Amniotic epithelial cell (primary cell): ENCODE measurements around the gene DPP7.
A peak's percentile ranks its signal among the peaks of the same experiment; 100 is the strongest.
"Not testable (repeated sequence)": the region's sequence is repeated elsewhere in the genome, so short reads cannot be mapped to it uniquely, and the experiment has no call there.

Source experiments
- DNase-seq: peaks from one replicate; pipeline ENCODE4 v3.0.0-alpha.2; 2010; ENCODE audit warnings: low read depth

DPP7 gene

DNA sequence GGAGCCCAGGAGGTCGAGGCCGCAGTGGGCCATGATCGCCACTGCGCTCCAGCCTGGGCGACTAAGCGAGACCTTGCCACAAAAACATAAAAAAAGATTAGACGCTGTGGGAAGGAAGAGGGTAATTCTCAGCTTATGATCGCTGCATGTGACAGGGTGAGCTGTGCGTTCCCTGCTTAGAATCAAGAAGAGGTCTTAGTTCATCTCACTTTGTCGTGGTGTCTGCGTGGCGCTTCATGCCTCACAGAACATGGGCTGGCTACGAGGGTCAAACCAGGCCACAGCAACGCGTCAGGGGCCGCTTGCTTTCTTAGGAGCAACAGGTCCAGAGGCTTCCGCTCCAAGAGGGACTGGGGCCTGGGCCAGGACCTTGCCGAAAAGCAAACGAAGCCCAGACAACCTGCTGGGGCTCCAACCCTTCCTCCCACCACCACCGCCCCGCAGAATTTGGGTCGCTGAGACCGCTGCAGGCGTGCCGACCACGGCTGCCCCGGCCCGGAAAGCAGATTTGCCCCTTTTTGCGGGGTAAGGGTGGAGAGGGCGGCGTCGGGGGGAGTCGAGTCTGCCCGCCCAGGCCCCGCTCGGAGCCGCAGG lies 14.4 kb upstream of the DPP7 start:
- DNase-seq = no peak

DNA sequence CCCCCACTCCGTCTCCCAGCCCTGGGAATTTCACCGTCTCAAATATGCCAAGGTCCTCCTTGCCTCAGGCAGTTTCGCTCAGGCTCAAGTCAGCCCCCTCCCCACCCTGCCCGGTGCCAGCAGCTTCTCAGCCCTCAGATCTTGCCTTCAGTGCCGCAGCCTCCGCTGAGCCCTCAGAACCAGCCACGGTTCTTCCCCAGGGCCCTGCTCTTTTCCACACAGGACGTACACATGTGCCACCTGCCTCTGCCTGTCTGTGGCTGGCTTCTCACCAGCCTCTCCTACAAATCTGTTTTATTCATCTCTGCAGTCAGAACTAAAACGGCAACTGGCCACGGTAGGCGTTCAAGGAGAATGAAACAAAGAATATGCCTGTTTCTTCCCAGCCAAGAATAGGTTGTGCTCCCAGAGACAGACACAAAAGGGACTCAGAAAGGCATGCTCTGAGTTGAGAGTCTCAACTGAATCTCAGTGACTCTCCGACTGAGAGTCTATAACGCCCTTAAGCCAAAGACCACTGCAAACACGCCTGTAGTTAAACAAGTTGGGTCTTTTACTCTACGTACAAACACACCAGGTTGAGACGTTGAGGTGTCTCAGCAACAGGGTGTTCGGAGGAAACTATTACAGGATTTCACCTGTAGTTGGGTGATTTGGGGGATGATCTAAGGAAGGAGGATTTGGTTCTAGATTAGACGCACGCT lies 13.8 kb upstream of the DPP7 start:
- no peak for DNase-seq

DNA sequence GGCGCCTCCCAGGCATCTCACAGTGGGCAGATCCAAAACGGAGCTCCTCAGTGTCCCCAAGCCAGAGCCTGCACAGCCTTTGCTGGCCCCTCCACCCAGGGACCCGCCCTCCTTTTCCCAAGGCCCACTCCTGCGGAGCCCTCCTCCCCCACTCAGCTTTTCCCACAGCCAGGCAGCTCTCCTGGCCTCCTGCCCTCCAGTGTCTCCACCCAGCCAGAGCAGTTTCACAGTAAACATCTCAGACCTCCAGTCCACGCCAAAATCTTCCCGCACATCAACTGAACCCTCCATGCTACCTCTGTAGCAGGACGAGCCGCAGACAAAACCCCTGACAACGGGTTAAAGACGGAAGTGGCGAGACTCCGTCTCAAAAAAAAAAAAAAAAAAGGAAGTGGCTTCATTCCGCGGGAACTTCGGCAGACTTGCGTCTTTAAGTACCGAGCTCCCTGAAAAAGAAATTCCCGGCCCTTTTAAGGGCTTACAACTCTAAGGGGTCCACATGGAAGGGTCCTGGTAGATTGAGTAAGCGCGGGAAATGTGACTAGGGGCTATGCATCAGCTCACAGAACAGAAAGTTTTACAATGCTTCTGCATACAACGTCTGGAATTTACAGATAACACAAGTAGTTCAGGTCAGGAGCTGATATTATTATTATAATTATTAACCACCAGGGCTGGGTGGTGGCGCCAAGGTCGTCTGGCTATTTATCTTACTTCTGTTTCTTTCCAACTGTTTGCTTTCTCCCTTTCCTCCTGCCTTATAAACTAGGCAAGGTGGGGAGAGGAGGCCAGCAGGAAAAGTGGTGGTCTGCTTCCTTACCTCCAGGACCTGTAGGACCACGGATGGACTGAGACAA lies 13.0 kb upstream of the DPP7 start:
- peak; percentile 43 for DNase-seq

DNA sequence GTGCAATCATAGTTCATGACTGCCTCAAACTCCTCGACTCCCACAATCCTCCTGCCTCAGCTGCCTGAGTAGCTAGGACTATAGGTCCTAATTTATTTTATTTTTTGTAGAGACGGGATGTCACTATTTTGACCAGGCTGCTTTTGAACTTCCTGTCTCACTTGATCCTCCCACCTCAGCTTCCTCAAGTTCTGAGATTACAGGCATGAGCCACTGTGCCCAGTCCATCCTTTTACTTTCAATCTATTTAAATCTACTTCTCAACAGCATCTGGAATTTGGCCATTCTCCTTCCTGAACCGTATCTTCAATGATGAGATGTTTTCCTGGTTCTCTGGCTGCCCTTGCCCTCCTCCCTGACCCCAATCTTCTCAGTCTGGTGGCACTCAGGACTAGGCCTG lies 12.3 kb upstream of the DPP7 start:
- DNase-seq = no peak

DNA sequence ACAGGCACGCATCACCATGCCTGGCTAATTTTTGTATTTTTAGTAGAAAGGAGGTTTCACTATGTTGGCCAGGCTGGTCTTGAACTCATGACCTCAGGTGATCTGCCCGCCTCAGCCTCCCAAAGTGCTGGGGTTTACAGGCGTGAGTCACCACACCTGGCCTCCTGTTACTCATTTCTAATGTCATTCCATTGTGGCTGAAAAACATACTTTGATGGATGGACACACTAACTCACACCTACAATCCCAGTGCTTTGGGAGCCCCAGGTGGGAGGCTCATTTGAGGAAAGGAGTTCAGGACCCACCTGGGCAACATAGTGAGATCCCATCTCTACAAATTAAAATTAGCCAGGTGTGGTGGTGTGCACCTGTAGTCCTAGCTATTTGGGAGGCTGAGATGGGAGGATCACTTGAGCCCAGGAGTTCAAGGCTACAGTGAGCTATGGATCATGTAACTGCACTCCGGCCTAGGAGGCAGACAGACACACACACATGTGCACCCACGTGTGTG lies 9.5 kb upstream of the DPP7 start:
- not testable (repeated sequence) for DNase-seq

DNA sequence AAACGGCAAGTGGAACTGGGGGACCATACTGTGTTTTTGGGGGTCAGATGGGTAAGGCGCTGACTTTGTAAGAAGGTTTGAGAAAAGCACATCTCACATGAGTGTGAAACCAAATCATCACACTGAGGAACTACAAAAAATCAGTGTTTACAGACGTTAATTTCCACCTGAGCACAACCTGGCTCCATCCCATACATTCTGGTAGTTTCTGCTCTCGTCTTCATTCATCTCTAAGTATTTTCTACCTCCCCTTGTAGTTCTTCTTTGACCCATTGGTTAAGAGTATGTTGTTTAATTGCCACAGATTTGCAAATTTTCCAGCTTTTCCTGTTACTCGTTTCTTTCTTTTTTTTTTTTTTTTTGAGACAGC lies 8.9 kb upstream of the DPP7 start:
- DNase-seq = no peak

DNA sequence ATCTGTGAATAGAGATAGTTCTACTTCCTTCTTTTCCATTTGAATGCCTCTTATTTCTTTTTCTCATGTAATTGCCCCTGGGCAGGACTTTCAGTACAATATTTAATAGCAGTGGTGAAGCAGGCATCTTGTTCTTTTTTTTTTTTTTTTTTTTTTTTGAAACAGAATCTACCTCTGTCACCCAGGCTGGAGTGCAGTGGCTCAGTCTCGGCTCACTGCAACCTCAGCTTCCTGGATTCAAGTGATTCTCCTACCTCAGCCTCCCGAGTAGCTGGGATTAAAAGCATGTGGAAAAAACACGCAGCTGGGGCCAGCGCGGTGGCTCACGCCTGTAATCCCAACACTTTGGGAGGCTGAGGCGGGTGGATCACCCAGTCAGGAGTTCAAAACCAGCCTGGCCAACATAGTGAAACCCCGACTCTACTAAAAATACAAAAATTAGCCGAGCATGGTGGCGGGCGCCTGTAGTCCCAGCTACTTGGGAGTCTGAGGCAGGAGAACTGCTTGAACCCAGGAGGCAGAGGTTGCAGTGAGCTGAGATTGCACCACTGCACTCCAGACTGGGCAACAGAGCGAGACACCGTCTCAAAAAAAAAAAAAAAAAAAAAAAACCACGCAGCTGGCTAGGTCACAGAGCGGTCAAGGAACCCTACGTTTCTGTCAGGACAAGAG lies 8.4 kb upstream of the DPP7 start:
- not testable (repeated sequence) for DNase-seq

DNA sequence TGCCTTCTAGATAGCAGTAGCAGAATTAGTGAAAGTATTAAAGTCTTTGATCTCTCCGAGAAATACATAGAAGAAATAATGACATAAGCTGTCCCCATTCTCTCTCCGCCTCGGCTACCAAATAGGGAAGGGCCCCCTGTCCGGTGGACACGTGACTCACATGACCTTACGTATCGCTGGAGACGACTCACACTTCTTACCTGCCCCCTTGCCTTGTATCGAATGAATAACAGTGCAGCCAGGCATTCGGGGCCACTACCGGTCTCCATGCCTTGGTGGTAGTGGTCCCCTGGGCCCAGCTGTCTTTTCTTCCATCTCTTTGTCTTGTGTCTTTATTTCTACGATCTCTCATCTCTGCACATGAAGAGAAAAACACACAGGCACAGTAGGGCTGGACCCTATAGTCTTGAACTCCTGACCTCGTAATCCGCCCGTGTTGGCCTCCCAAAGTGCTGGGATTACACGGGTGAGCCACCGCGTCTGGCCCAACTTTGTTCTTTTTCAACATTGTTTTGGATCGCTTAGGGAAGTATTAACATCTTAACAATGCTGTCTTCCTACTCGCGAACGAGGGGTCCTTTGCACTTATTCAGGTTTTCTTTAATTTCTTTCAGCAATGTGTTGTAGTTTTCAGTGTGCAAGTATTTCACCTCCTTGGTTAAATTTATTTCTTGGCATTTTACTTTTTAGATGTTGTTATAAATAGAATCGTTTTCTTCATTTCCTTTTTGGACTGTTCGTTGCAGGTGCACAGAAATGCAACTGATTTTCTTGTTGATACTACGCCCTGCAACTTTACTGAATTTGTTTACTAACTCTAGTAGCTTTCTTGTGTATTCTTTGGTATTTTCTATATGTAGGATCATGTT lies 7.6 kb upstream of the DPP7 start:
- DNase-seq = not testable (repeated sequence)

DNA sequence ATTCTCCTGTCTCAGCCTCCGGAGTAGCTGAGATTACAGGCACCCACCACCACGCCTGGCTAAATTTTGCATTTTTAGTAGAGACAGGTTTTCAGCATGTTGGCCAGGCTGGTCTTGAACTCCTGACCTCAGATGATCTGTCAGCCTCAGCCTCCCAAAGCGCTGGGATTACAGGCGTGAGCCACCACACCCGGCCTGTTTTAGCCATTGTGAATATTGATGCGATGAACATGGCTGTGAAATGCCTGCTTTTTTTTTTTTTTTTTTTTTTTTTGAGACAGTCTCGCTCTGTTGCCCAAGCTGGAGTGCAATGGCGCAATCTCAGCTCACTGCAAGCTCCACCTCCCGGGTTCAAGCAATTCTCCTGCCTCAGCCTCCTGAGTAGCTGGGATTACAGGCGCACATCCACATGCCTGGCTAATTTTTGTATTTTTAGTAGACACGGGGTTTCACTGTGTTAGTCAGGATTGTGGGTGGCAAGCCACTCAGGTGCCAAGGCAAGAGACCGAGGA lies 3.6 kb upstream of the DPP7 start:
- DNase-seq = not testable (repeated sequence)

DNA sequence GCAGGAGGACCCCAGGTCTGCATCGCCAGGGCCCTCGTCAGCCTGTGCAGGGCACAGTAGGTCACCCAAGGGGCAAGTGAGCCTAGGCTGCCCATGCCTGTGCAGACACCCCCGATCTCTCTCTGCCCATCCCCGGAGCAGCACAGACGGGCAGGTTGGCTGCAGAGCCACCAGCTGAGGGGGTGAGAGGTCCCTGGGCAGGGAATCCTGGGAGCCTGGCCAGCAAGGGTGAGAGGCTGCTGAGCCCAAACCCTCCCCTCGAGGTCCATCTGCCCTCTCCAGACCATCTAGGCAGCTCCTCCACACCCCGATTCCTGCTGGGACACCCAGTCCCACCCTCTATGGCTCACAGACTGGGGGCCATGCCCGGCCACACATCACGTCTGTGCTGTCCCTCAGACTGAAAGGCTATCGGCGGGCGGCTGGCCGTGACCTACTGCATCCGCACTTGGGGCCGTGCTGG lies 2.8 kb upstream of the DPP7 start:
- DNase-seq = no peak

DNA sequence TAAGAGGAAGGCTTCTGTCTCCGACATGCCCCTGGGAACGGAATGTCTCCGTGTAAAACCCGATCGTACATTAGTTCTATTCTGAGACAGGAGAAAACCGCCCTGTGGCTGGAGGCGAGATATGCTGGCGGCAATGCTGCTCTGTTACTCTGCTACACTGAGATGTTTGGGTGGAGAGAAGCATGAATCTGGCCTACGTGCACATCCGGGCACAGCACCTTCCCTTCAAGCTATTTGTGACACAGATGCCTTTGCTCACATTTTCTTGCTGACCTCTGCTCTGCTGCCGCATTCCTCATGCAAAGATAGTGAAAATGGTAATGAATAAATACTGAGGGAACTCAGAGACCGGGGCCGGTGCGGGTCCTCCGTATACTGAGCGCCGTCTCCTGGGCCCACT lies 2.2 kb upstream of the DPP7 start:
- peak; percentile 96 for DNase-seq

DNA sequence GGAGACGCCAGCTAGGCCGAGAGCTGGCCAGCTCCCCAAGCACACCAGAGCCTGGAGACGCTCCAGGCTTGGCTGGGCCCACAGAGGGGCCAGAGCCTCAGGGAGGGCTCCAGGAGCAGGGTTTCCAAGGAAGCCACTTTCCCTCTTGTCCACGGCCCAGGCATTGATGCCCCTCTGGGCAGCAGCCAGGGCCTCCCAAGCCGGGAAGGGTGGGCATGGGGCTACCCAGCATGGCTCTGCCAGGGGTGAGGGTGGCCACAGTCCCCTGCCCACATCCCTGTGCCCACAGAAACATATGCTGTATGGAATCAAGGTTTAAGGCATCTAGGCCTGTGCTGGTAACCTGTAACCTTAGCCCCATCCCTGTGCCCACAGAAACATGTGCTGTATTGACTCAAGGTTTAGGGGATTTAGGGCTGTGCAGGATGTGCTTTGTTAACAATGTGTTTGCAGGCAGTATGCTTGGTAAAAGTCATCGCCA lies 1.5 kb upstream of the DPP7 start:
- peak; percentile 72 for DNase-seq

DNA sequence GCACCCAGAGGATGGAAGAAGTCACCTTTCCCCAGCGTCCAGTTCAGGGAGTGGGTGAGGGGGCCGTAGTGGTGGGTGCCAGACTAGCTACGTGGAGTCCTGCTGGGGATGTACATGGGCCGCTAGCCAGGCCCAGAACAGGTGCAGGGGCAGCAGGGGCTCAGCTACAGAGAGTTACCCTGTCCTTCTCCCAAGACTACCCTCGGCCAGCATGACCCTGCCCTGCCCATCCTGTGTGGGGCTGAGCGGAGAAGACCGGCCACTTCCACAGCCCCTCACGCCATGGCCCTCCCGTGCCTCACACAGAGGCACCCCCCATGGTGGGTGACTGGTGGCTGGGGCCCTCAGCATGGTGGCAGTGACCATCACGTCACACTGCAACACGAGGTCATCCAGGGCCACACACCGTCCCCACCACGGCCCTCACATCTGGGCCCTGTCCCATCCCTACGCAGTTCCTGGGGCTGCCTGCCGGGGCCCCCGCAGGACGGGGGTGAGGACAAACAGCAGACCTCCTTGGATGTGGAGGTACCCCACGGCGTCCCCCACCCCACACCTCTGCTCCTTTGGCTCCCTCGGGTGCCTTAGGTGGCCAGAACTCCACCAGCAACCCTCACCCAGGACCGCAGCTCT lies 977 bp upstream of the DPP7 start:
- no peak for DNase-seq

DNA sequence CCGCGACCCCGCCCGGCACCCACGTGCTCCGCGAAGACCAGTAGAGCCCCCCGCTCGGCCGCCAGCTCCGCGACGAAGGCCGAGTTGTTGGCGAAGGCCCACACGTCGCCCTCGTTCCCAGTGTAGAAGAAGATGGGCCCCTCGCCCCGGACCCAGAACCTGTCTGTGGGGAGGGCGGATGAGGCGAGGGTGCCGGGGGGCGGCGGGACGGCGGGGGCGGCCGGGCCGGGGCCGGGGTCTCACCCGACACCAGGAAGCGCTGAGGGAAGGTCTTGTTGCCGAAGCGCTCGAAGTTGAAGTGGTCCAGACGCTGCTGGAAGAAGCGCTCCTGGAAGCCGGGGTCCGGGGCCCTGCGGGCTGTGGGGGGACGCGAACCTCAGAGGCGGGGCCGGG lies 317 bp downstream of the DPP7 start:
- no peak for DNase-seq

DNA sequence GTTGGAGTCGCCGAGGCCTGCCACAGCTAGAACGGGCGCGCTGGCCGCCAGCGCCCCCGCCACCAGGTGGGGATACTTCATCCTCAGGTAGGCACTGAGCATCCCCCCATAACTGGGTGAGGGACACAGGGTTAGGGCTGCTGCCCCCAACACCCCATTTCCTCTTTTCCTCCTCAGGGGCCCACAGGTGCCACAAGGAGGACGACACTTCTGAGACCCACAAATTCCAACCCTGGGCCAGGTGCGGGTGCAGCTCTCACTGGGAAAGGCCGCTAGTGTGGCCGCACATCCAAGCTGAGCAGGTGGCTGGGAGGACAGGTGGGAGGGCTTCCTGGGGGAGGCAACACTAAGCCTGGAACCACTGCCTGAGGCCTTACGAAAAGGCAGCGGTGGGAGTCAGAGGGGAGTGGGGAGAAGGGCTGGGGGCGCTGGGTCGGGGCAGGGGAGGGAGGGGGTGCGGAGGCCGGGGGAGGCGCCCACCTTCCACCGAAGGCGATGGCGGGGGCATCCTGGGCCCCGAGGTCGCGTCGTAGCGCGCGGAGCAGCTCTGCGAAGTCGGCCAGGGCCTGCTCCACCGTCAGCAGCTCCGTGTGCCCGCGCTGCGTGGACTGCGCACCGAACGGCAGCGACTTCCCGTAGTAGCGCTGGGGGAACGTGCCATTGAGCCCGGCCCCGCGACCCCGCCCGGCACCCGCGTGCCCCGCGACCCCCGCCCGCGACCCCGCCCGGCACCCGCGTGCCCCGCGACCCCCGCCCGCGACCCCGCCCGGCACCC lies 961 bp downstream of the DPP7 start:
- DNase-seq = no peak

DNA sequence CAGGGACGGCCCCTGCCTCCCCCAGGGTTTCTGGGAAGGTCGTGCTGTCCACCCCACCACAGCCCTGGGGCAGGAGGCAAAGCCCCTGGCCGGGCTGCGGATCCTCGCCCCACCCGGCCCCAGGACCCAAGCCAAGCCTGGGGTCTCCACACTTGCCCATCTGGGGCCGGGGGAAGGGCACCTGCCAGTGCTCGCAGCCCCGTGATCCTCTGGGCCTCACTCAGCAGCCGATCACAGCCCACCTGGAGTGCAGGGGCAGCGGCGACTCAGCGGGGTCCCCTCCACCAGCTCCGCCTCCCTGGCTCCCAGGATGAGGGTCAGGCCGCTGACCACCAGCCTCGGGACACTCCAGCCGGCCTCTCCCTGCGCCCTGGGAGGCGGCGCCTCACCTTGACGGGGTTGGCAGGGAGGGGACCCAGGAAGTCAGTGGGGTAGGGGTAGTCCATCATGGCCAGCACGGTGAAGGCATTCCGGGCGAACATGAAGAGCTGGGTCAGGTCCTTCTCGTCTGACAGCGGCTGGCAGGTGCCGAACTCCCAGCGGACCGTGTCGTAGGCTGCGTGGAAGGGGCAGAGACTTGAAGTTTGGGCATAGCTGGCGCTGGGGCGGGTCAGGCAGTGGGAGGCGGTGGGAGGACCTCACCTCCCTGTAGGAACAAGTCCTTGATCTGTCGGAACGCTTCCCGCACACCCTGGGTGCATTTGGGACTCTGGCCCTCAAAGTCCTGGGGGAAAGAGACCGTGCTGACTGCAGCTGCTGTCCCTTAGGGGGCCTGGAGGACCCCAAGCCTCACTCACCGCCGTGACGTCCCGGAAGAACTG lies 1.8 kb downstream of the DPP7 start:
- DNase-seq = no peak

DNA sequence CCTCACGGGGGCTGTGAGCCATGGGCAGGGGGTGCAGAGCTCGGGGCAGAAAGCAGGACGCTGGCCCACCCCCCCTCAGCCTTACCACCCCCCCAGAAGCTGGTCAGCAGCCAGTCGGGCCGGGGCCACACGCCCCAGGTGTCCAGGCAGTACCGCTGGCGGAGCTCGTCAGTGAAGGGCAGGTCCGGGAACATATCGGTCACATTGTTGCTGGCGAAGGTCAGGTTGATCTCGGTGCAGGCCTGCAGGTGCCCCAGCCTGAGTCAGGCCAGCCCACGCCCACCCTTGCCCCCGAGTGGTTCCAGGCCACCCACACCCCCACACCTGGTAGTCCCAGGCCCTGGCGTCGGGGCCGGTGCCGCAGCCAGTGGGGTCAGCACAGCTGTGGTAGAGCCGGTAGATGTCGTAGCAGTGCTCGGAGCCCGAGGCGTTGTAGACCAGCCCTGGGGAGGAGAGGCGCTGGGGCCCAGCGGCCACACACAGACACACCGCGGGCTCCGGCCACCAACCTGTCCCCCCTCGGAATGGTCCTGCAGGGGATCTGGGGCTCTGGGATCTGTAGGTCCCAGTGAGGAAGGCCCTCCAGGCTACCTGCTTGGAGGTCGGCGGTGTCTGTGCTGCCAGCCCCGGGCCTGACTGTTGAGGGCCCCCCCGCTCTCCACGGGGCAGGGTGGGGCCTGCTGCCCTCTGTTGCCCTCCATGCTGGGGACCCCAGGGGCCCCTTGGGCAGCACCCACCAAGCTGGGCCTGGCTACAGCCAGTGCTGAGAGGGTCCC lies 2.6 kb downstream of the DPP7 start:
- DNase-seq = no peak
